Smooth muscle cell (in vitro differentiated cells): ENCODE results near the gene DUSP16. TPM values are rescaled to one million over a fixed set of nuclear protein-coding genes. Genes with fewer than 3 reads are reported as not detected.
A peak's percentile ranks its signal among the peaks of the same experiment; 100 is the strongest.

ENCODE experiments used
- DNase-seq: peaks from one replicate; lab custom pipeline; 2025; ENCODE audit not compliant: unreplicated experiment; lab: John Stamatoyannopoulos, UW
- H2AFZ ChIP-seq: fragments of 200-600 bp; sonication (generic); 2 replicates; pipeline ENCODE4 v1.6.0; 2016; ENCODE audit warnings: antibody characterized with exemption, low read depth, mild to moderate bottlenecking
- H3F3A ChIP-seq: fragments of 200-600 bp; sonication (generic); 2 replicates; pipeline ENCODE4 v1.6.0; 2017; ENCODE audit warnings: antibody characterized with exemption, low read depth
- H3K27ac ChIP-seq: fragments of 200-600 bp; sonication (generic); 2 replicates; pipeline ENCODE4 v1.5.1; 2016; ENCODE audit warnings: low read depth, mild to moderate bottlenecking
- H3K27me3 ChIP-seq: fragments of 200-600 bp; sonication (generic); 2 replicates; pipeline ENCODE4 v1.6.1; 2016; ENCODE audit warnings: low read depth, mild to moderate bottlenecking
- H3K36me3 ChIP-seq: fragments of 200-600 bp; sonication (generic); 2 replicates; pipeline ENCODE4 v1.5.1; 2016; ENCODE audit warnings: low read depth
- H3K4me1 ChIP-seq: fragments of 200-600 bp; sonication (generic); 2 replicates; pipeline ENCODE4 v1.5.1; 2016; ENCODE audit warnings: low read depth
- H3K4me2 ChIP-seq: fragments of 200-600 bp; sonication (generic); 2 replicates; pipeline ENCODE4 v1.6.0; 2016; ENCODE audit warnings: mild to moderate bottlenecking
- H3K4me3 ChIP-seq: fragments of 200-600 bp; sonication (generic); 2 replicates; pipeline ENCODE4 v1.5.1; 2016; ENCODE audit warnings: mild to moderate bottlenecking
- H3K79me2 ChIP-seq: fragments of 200-600 bp; sonication (generic); 2 replicates; pipeline ENCODE4 v1.6.0; 2016; ENCODE audit warnings: low read depth, mild to moderate bottlenecking
- H3K9ac ChIP-seq: fragments of 200-600 bp; sonication (generic); 2 replicates; pipeline ENCODE4 v1.6.0; 2016; ENCODE audit warnings: low read depth
- H3K9me3 ChIP-seq: fragments of 200-600 bp; sonication (generic); replicated peaks from 2 replicates; pipeline ENCODE4 v1.5.1; 2016; ENCODE audit warnings: low read depth
- H4K20me1 ChIP-seq: fragments of 200-600 bp; sonication (generic); 2 replicates; pipeline ENCODE4 v1.6.0; 2016; ENCODE audit warnings: low read depth
- WGBS: methylation state at CpG from one replicate; pipeline ENCODE4 v1.1.7; 2016; ENCODE audit warnings: low lambda C conversion rate; 5-methylcytosine and 5-hydroxymethylcytosine counted together
- polyA plus RNA-seq: library from polyadenylated mRNA; unstranded; fragments of >200 nt; fragmentation: Nextera tagmentation; extraction: Ambion mirVana; gene quantifications from 2 replicates; pipeline ENCODE4 v1.2.1, GENCODE V29; 2016
- total RNA-seq: library from RNA; depleted of rRNA; stranded (reverse); fragments of >200 nt; gene quantifications from 2 replicates; pipeline ENCODE4 v1.2.3, GENCODE V29; 2014
- TF ChIP-seq, protein P1 (sequence below): fragments of 200-600 bp; sonication (generic); IDR thresholded peaks from 2 replicates; pipeline ENCODE4 v1.5.1; 2017; ENCODE audit warnings: borderline replicate concordance, mild to moderate bottlenecking, antibody characterized with exemption; ENCODE audit not compliant: insufficient read depth, poor library complexity, severe bottlenecking

Gene DUSP16
- total and polyA plus RNA-seq, 2 experiments from 2014 or later = 1.2 to 10.8 TPM

DNA sequence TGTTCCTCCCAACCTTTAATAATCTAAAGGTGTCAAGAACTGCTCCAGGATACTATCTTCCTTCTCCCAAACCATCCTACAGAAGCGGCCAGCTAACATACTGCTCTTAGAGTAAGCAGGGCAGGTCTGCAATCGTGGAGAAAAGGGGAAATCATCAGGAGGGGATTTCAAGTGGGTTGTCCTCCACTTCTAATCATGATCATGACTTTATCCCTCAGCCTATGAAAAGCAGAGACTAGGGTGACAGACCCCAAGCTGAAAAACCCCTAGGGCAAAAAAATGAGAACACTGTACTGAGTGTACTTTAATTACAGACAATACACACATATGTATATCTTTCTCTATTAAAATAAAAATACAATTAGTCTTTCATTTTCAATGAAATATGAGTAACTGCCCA is 13.9 kb downstream of the DUSP16 start:
- Histone ChIP-seq H3K9me3 (no peaks in the 10 kb centered on the region), H3K4me1 (no peaks in the 10 kb centered on the region), H2AFZ (no peak overlapping the region), H3F3A (no peaks in the 10 kb centered on the region), H3K4me3 (no peak overlapping the region), H4K20me1 (peaks cover 28% of the 10 kb centered on the region), H3K9ac (no peak overlapping the region), H3K4me2 (no peak overlapping the region), H3K27me3 (no peaks in the 10 kb centered on the region), H3K27ac (no peak overlapping the region), H3K79me2 (peaks cover 13% of the 10 kb centered on the region), H3K36me3 (no peaks in the 10 kb centered on the region)
- TF ChIP-seq, protein P1, sequence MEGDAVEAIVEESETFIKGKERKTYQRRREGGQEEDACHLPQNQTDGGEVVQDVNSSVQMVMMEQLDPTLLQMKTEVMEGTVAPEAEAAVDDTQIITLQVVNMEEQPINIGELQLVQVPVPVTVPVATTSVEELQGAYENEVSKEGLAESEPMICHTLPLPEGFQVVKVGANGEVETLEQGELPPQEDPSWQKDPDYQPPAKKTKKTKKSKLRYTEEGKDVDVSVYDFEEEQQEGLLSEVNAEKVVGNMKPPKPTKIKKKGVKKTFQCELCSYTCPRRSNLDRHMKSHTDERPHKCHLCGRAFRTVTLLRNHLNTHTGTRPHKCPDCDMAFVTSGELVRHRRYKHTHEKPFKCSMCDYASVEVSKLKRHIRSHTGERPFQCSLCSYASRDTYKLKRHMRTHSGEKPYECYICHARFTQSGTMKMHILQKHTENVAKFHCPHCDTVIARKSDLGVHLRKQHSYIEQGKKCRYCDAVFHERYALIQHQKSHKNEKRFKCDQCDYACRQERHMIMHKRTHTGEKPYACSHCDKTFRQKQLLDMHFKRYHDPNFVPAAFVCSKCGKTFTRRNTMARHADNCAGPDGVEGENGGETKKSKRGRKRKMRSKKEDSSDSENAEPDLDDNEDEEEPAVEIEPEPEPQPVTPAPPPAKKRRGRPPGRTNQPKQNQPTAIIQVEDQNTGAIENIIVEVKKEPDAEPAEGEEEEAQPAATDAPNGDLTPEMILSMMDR = no peak
- WGBS = 94% methylated on average over 2 of the region's 2 CpGs
- DNase-seq = no peak

DNA sequence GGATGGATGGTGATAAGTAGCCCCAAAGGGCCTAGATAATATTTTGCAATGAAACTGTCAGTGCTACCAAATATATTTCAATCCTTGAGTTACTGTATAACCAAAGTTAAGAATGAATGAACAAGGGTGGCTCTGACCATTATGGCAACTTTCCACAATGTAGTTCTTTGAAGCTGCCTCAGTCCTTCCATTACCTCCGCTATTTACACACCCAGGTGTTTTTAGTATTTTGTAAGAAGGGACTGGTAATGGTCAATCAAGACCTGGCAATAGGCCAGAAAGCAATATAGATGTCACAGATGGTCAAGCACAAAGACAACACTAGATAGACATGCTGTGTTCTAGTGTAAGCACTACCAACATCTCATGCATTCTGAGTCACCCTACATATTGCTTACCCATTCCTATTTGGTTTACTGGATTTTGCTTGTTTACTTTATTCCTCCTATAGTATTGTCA is 16.3 kb downstream of the DUSP16 start:
- 91% methylated on average over 1 of the region's 1 CpG for WGBS
- Histone ChIP-seq H2AFZ (no peak overlapping the region), H3F3A (no peaks in the 10 kb centered on the region), H3K9me3 (no peaks in the 10 kb centered on the region), H3K36me3 (no peaks in the 10 kb centered on the region), H3K9ac (no peak overlapping the region), H3K4me3 (no peak overlapping the region), H3K4me1 (no peaks in the 10 kb centered on the region), H3K4me2 (no peak overlapping the region), H3K79me2 (peaks cover 11% of the 10 kb centered on the region), H3K27me3 (no peaks in the 10 kb centered on the region), H4K20me1 (peaks cover 28% of the 10 kb centered on the region), H3K27ac (no peak overlapping the region)
- TF ChIP-seq, protein P1 = no peak
- DNase-seq = no peak

DNA sequence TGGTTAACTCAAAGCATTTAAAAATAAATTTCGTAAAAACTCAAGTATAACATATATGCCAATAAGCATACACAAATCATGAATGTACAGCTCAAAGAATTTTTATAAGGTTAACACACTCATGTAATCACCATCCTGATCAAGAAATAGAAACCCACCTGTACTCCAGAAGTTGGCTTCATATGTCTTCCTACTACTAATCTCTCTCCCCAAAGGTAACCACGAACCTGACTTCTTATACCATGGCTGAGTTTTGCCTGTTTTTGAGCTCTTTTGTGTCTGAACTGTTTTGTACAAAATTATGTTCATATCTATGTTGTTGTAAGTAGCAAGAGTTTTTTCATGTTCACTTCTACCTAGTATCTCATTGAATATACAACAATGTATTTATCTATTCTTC is 18.7 kb downstream of the DUSP16 start:
- Histone ChIP-seq H3K9ac (no peak overlapping the region), H3K9me3 (no peaks in the 10 kb centered on the region), H2AFZ (no peak overlapping the region), H3K36me3 (no peaks in the 10 kb centered on the region), H3K4me3 (no peak overlapping the region), H4K20me1 (peaks cover 28% of the 10 kb centered on the region), H3K79me2 (peaks cover 16% of the 10 kb centered on the region), H3K27ac (no peak overlapping the region), H3K4me2 (no peak overlapping the region), H3K27me3 (no peaks in the 10 kb centered on the region), H3F3A (no peaks in the 10 kb centered on the region), H3K4me1 (no peaks in the 10 kb centered on the region)
- TF ChIP-seq, protein P1 = no peak
- no peak for DNase-seq
- 96% methylated on average over 2 of the region's 2 CpGs for WGBS

DNA sequence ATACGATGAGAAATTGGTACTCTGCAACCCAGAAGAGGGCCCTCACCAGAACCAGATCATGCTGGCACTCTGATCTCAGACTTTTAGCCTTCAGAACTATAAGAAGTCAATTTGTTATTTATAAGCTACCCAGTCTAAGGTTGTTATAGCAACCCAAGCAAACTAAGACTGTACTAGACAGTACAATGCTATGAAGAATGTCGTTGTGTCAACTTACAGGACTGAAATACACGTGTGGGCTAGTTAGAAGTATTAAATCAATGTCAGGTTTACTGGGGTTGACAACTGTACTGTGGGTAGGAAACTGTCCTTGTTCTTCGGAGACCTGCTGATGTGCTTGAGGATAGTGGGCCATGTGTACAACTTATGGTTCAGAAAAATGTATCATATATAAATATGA is 19.7 kb downstream of the DUSP16 start:
- Histone ChIP-seq H3K4me2 (no peak overlapping the region), H3F3A (no peaks in the 10 kb centered on the region), H4K20me1 (peaks cover 29% of the 10 kb centered on the region), H3K9me3 (no peaks in the 10 kb centered on the region), H3K36me3 (no peaks in the 10 kb centered on the region), H3K4me3 (no peak overlapping the region), H3K9ac (no peak overlapping the region), H3K4me1 (no peaks in the 10 kb centered on the region), H2AFZ (no peak overlapping the region), H3K27ac (peak overlapping the region; percentile 43), H3K79me2 (peaks cover 17% of the 10 kb centered on the region), H3K27me3 (no peaks in the 10 kb centered on the region)
- 80% methylated on average over 4 of the region's 4 CpGs for WGBS
- TF ChIP-seq, protein P1 = no peak
- no peak for DNase-seq
